HG03469 (cell line): ENCODE results near the gene DNAJB4.
"Not testable (repeated sequence)": the region's sequence is repeated elsewhere in the genome, so short reads cannot be mapped to it uniquely, and the experiment has no call there.

ENCODE experiments used
- ATAC-seq: cut with Tn5 transposase; IDR thresholded peaks from one replicate; pipeline ENCODE4 v1.9.1; 2021; ENCODE audit warnings: mild to moderate bottlenecking, moderate library complexity, moderate number of reproducible peaks; ENCODE audit not compliant: unreplicated experiment

DNAJB4 gene

DNA sequence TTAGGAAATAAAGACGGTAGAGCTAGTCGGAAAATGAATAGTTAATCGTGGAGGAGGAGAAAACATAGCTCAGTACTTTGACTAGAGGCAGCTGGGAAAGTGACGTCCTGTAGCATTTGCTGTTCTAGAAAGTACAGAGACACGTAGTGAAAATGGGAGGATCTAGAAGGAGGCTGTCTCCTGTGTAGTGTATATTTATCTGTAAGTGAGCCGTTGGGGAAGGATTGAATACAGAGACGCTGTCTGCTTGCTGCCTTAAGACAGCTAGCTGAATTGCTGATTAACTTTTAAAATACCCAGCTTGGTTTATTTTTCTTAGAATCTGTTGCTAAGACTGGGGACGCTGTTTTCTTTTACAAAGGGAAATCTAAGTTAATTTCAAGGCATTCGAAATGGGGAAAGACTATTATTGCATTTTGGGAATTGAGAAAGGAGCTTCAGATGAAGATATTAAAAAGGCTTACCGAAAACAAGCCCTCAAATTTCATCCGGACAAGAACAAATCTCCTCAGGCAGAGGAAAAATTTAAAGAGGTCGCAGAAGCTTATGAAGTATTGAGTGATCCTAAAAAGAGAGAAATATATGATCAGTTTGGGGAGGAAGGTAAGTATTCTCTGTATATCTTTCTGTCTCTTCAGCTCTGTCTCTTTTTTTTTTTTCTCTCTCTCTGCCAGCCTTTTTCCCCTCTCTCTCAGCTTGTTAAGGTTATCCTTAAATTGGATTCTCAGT is at the start of gene DNAJB4:
DNAJB4 (plus strand) TSS at position 221 of the 729 bp plus-strand sequence; CDS start at position 393, 172 bp downstream.
- peak; percentile 99 for ATAC-seq

DNA sequence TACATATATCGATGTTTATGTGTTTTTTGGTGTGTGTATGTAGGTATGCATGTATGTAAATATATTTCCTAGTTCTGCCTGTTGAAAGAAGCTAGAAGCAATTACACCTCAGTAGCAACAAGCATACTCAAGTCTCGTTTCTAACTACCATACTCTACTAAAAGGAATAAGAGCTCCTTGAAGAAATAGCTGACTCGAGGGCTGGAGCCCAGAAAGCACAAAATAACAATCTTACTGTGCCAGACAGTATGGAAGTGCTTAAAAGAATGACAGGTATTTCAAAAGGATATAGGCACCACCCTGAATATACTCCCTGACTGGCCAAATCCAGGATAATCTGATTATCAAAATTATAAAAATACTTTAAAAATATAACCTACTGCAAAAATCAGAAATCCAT is 49.0 kb upstream of the DNAJB4 start:
- ATAC-seq: no peak

DNA sequence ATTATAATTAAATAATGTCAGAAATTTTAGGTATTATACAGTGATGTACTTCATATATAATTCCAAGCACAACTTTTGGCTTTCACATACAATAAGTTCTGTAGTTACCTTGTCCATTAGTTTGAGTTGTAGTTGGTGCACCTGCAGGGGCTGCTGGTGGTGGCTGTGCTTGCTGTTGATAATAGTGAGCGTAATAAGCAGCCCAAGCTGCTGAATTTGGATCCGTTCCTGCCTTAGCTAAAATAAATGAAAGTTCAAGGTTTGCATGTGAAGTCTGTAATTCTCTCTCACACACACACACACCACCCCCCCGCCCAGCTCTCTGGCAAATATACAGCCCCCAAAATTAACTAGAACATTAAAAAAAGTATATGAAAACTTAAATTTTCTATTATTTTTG is 48.3 kb upstream of the DNAJB4 start:
- ATAC-seq: no peak

DNA sequence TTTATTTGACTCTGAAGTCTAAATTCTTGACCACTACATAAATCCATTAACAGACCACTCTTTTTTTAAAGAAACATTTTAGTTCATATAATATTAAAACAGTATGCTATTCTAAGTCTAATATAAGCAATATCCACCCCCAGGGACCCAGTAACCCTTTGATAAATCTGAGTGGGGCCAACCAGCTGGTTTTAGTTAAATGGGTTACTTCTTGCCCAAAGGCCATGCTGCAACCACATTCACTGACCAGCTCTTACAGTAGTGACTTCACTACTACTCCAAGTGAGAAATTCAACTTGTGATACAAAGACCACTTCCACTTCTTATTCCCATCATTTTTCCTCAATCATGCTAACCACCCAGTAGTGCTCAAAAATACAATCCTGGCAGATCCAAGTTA is 46.3 kb upstream of the DNAJB4 start:
- ATAC-seq: no peak

DNA sequence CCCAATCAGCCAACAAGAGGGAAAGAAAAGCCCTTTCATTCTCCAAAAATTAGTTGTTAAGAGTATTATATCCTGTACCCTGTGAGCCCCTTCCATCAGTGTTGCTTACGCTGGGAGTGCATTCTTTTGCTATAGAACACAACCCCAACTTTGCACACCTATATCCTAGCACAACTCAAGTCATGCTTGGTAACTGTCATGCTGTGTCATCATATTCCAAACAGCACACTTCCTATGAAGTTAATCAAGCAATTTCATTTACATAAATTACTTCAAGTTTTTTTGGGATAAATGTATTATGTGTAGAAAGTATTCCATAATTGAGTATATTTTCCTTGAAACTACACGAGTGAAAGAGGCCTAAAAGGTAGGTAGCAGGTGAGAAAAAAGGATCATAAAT is 45.9 kb upstream of the DNAJB4 start:
- no peak for ATAC-seq

DNA sequence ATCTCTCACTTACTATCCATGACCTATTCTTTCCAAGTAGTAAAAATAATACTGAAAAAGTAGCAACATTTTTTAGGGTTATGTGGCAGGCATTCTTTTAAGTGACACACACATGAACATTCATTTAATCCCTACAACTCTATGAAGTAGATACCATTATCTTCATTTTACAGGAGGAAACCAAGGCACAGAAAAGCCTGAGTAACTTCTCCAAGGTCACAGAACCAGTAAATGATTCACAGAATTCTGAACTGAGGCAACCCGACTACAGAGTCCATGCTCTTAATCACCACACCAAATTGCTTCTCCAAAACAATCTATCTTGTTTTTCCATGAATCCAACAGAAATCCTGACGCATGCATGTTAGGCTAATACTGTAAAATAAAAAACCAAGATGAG is 43.3 kb upstream of the DNAJB4 start:
- no peak for ATAC-seq

DNA sequence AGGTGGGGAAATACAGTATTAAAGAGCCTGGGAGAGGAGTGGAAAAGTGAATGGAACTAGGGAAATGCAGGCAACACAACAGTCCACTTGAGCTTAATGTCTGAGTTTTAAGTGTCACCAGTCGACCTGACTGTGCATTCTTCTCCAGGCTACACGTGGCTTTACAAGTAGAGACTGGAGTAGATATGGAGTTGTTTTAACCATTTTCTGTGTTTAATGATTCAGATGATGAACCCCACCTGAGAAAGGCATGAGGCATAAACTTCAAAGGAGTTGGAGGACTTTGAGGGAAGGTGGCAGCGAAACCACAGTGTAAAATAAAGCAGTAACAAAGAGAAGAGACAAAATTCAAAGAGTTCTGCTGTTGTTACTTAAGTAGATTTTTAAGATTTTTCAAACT is 38.4 kb upstream of the DNAJB4 start:
- no peak for ATAC-seq

DNA sequence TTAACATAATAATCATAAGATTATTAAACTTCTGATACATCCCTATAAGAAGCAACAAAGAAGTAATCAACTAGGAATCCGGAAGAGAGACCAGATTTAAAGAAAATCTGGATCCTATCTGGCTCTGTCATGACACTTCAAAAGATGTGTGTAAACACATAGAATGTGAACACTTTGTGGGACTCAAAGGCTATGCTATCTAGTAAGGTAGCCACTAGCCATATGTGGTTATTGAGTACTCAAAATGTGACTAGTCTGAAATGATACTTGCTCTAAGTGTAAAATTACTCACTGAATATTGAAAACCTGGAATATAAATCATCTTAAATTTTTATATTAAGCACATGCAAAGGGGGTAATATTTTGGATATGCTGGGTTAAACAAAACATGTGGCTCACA is 34.5 kb upstream of the DNAJB4 start:
- no peak for ATAC-seq

DNA sequence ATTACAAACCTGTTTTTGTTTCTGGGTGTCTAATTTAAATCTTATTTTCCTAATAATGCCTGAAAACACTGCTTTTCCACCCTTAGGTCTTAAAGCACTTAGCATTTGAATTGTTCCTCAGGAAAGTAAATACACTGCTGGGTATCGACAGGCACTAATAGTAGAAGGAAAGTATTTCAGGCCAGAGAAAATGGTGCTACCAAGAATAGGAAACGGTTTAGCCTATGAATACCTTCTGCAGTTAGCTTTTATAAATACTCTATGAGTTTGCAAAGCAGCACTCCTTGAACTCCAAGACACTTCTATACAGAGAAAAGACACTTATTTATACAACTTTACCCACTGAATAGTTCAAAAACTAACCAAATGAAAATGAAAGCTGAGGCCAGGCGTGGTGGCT is 32.7 kb upstream of the DNAJB4 start:
- no peak for ATAC-seq

DNA sequence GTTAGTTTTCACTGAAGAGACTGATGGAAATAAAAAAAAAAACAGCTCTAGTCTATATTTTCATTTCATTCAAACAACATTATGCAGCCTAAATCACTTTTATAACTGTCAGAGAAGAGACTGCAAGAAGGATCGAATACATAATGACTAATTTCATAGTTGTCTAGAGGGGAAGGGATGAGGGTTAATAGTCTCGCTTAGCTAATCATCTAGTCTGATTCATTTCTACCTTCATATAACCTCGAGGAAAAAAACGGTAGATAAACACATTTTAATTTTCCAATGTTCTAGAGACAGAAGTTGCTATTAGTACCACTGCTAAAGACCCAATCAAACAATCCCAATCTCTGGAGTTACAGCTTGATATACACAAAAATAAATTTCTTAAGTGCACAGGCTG is 29.4 kb upstream of the DNAJB4 start:
- ATAC-seq: no peak

DNA sequence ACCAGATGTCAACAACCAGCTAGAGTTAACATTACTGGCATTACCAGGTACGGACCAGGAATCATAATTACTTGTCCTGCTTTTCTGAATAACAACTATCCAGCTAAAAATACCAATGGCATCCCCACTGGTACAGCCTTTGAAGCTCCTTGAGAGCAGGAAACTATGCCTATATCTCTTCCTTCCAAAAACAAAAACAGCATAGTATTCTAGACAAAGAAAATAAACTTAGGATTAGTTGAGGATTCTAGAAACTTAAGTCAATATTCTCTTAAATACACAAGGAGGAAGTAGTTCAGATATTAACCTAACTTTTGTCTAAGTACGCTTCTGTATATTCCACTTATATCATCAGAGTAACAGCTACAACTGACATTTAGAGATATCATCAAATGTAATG is 28.8 kb upstream of the DNAJB4 start:
- no peak for ATAC-seq

DNA sequence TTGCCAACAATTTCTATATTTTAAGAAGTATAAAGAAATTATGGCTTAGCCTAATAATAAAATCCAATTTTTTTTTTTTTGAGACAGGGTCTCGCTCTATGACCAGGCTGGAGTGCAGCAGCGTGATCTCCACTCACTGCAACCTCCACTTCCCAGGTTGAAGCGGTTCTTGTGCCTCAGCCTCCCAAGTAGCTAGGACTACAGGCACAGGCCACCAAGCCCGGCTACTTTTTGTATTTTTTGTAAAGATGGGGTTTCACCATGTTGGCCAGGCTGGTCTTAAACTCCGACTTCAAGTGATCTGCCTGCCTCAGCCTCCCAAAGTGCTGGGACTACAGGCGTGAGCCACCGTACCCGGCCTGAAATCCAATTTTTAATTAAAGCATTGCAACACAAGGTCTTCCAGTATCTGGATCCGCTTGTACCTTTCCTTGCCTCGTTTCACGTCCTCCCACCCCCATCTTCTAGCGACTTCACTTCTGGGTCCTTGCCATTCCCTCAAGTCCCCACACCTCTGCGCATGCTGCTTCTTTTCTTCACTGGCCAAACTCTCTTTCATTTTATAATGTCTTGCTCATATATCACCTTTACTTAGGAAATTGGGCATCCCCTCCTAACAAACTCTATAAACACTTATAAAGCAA is 28.2 kb upstream of the DNAJB4 start:
- no peak for ATAC-seq

DNA sequence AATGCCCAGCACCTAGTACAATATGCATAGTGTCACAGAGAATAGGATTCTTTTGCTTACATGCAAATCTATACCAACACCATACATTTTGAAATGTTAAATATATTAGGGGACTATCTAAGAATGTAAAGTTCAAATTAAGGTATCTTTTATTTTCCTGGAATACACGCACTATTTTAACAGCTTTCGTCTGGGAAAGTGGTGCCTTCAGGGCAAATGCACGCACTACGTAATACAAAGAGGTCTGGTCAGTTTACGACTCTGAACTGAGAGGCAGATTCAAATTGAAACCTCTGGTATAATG is 26.8 kb upstream of the DNAJB4 start:
- no peak for ATAC-seq

DNA sequence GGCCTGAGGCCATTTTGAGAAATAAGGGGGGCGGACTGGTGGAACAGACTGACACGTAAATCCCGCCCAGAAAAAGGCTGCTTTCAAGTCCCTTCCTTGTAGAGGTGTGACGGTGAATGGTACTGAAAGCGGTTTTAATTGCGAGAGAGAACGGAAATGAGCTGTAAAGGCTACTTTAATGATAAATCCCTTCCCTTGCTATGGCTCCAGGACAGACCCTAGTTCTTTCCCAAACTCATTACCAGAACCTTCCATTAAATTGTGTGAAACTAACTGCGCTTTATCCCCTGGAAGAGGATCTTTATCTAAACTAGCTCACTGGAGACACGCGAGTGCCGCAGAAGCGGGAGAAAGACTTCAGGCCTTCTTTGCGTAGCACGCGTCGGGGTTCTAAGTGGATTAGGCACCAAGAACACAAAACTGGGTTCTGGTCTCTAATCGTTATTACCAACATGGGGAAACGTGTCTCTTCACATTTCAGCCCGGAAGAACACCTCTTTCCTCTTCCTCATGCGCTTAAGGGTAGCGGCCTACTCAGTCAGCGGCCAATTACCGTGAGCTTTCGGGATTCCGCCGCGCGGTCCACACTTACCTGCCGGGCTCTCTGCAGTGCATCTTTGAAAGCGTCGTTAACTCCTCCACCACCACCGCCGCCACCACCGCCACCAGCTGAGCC is 26.3 kb upstream of the DNAJB4 start:
- peak; percentile 60 for ATAC-seq

DNA sequence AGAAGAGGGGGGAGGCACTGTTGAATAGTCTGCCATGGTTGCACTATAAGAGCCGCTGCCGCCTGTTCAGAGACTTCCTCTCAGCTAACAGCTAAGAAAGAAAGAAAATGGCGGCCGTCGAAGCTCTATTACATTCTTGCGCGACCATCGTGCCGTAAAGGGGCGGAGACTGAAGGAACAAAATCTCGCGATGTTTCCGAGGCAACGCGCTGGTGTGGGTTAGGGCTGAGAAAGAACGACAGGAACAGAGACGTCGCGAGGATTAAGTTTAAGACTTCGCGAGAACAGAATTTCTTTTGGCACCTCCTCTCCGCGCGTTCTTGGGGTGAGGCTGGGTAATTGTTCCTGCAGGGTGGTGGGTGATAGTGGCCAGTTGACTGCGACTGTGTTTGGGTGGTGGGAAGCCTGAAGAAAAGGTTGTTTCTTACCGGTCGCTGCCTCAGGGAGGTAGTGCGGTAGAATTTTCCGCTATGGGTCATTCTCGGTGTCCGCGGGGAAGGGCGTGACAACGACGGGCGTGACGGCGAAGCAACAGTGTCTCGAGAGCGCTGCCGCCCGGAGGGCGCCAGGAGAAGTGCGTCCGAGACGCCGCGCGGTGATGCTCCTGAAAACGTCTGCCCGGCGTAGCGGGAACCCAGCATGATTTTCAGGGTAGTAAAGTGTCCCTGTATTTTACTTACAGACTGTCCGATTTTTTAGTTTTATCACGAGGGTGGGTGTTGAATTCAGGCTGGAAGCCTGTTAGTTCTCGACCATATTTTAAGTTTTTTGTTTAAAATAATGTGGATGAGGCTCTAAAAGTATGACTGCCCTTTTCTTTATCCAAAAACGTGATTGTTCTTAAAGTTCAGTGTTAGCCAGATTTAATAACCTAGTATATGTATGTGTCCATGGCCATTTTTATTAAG is 25.5 kb upstream of the DNAJB4 start, which contains the start of gene FUBP1:
FUBP1 (minus strand) TSS at position 104 of the 908 bp plus-strand sequence; CDS start at position 36, 68 bp downstream.
- peak; percentile 55 for ATAC-seq

DNA sequence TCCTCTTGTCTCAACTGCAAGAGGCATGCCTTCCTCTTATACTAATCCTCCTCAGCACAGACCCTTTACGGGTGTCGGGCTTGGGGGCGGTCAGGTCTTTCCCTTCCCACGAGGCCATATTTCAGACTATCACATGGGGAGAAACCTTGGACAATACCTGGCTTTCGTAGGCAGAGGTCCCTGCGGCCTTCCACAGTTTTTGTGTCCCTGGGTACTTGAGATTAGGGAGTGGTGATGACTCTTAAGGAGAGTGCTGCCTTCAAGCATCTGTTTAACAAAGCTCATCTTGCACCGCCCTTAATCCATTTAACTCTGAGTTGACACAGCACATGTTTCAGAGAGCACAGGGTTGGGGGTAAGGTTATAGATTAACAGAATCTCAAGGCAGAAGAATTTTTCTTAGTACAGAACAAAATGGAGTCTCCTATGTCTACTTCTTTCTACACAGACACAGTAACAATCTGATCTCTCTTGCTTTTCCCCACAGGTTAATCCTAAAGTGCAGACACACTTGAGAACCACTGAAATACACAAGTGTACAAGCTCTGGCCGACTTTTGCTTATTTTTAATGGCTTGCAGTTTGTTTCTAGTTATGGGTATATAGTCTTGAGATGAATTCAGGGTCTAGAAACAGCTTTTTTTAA is 21.3 kb upstream of the DNAJB4 start:
- ATAC-seq: not testable (repeated sequence)

DNA sequence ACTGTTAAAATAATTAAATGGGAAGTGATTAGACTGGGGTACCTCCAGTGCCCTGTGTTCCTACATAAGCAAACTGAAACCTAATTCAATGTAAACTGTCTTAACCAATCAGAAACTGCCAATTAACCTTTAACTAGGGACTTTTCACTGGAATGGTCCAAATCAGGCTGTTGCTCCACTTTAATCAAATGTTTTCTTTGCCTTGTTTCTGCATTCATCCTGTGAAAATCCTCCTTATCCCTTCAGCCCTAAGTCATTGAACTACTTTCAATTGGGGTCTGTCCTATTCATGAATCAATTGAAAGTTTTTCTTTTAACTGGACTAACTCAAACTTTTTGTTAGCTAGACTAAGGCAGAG is 20.8 kb upstream of the DNAJB4 start:
- no peak for ATAC-seq

DNA sequence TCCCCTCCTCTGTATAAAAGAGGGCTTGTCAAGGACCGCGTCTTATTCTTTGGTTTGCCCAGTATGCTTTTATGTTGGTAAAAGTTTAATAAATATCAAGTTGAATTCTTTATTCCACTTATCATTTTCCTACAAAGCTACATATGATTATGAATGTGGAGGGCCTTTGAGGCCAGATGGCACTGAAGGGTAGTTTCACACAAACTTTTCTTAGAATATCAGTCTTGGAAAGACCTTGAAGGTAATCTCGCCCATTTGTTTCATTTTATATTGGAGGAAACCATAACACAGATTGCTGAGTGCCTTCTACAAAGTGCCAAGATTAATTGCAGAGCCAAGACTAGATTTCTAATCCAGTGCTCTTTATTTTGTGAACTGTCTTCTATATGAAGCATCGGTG is 20.1 kb upstream of the DNAJB4 start:
- ATAC-seq: no peak

DNA sequence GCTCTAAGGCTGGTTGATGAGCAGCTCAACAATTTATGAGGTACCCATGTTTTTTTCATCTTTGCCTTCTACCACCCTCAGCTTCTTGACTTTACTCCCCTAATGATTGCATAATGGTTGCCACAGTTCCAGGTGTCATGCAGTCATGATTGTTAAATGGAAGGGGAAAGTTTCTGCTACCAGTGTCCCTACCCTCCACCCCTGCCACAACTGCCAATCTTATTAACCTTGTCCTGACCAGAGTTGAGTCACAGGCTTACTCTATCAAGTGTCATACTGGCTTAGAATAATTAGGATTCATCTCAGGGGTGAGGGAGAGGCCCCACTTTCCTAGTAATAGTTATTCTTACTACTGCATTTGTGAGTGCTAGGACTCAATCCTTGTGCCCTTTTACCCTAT is 17.9 kb upstream of the DNAJB4 start:
- ATAC-seq: no peak

DNA sequence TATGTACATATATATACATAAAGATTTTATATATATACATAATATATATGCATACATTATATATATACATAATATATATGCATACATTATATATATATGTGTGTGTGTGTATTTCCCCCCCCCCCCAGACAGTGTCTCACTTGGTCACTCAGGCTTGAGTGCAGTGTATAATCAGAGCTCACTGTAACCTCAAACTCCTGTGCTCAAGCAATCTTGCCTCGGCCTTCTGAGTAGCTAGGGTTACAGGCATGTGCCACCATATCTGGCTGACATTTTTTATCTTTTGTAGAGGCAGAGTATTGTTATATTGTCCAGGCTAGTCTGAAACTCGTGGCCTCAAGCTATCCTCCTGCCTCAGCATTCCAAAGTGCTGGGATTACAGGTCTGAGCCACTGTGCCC is 16.8 kb upstream of the DNAJB4 start:
- ATAC-seq: no peak

DNA sequence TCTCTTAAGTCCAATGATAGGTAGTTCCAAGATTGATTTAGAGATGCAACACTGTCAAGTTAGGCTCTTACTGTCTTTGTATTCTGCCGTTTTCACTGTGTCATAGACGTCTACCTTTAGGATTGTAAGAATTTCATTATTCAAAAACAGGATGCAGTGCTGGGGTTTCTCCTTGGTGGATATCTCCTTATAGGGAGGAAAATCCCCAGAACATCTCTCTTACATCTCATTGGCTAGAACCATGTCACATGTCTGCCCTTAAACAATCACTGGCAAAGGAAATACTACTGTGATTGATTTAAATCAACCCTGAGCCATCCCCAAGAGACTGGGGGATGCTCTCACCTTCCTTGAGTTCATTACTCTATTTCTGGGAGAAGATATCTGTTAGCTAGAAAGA is 15.0 kb upstream of the DNAJB4 start:
- no peak for ATAC-seq
